Measurements from ENCODE around the gene WDR89. TPM values are rescaled to one million over a fixed set of nuclear protein-coding genes. Genes with fewer than 3 reads are reported as not detected.

The WDR89 gene
- total RNA-seq, 6 experiments from 2014 or later, result 6.8 to 10.4 (median 7.3) TPM

- Mint-ChIP-seq H3K4me1 (ENCODE audit: low read depth) (peaks cover 24% of the 10 kb centered on the region), H3K9me3 (no peaks in the 10 kb centered on the region), H3K27me3 (ENCODE audit: insufficient read depth) (peaks cover 25% of the 10 kb centered on the region), H3K36me3 (ENCODE audit: low read depth) (no peaks in the 10 kb centered on the region), H3K4me3 (no peak overlapping the region; the same call in 1 of the 2 replicates), H3K27ac (peak overlapping the region; percentile 82)
- DNase-seq, result peak; percentile 93
- TF ChIP-seq, protein P1, sequence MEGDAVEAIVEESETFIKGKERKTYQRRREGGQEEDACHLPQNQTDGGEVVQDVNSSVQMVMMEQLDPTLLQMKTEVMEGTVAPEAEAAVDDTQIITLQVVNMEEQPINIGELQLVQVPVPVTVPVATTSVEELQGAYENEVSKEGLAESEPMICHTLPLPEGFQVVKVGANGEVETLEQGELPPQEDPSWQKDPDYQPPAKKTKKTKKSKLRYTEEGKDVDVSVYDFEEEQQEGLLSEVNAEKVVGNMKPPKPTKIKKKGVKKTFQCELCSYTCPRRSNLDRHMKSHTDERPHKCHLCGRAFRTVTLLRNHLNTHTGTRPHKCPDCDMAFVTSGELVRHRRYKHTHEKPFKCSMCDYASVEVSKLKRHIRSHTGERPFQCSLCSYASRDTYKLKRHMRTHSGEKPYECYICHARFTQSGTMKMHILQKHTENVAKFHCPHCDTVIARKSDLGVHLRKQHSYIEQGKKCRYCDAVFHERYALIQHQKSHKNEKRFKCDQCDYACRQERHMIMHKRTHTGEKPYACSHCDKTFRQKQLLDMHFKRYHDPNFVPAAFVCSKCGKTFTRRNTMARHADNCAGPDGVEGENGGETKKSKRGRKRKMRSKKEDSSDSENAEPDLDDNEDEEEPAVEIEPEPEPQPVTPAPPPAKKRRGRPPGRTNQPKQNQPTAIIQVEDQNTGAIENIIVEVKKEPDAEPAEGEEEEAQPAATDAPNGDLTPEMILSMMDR (IDR thresholded peaks at IDR 0.05), result no peak
Measured at GRCh38 chr14:63563370-63564026, 78.2 kb downstream of the WDR89 start.

DNA sequence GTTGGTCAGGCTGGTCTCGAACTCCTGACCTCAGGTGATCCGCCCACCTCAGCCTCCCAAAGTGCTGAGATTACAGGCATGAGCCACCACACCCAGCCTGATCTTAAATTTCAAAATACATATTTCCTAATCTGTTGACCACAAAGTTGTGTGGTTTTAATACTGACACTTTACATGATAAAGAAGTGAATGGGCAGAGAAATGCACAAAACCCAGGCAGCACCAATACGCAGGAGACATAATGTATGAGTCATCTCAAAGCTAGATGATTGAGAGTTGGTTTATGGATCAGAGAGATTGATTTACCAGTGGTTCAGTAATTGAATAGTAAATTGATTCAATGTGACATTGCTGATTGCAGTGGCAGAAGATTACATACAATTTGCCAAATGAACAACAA, 79.3 kb downstream of the WDR89 start:
- Mint-ChIP-seq H3K9me3 (no peaks in the 10 kb centered on the region), H3K27ac (no peak overlapping the region), H3K27me3 (ENCODE audit: insufficient read depth) (peaks cover 24% of the 10 kb centered on the region), H3K4me1 (ENCODE audit: low read depth) (peaks cover 24% of the 10 kb centered on the region), H3K4me3 (no peak overlapping the region), H3K36me3 (ENCODE audit: low read depth) (no peaks in the 10 kb centered on the region)
- TF ChIP-seq, protein P1 (IDR thresholded peaks at IDR 0.05), result no peak
- no peak for DNase-seq

DNA sequence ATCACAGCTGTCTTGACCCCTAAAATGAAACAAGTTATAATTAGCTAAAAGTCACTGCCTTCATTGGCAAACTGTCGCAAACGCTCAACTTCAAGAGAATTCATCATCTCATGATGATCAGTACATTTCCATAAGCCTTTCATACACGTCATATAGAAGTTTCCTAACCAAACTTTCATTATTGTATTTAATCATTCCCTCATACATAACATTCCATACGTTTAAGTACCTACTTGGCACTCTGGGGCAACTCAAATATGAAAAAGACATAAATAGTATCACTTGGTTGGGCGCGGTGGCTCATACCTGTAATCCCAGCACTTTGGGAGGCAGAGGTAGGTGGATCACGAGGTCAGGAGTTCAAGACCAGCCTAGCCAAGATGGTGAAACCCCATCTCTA, 86.1 kb downstream of the WDR89 start:
- no peak overlapping the region for H3K4me3 Mint-ChIP-seq
- H3K36me3 Mint-ChIP-seq (ENCODE audit: low read depth), result no peaks in the 10 kb centered on the region
- peaks cover 6% of the 10 kb centered on the region for H3K27me3 Mint-ChIP-seq (ENCODE audit: insufficient read depth)

DNA sequence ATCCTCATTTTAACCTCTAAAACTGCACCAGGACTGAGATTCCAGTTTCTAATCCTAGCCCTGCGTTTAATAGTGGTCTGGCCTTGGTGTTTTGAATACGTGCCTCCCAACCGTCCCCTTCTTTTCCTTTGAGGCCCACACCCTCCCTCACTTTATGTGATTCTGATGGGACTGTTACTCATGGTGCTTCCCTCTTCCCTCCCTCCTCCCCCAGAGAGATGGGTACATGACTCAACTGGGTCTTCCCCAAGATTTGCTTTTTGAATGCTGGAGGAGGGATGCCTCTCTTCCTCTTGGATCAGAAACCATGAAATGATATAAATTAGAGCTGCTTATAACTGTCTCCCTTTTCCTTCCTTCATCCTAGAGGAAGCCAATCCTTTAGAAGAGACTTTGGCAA, 90.3 kb downstream of the WDR89 start:
- H3K27ac Mint-ChIP-seq, result peak overlapping the region; percentile 54
- no peaks in the 10 kb centered on the region for H3K27me3 Mint-ChIP-seq (ENCODE audit: insufficient read depth)
- TF ChIP-seq, protein P1 (IDR thresholded peaks at IDR 0.05), result no peak
- no peaks in the 10 kb centered on the region for H3K9me3 Mint-ChIP-seq
- no peaks in the 10 kb centered on the region for H3K36me3 Mint-ChIP-seq (ENCODE audit: low read depth)
- H3K4me1 Mint-ChIP-seq (ENCODE audit: low read depth), result peaks cover 15% of the 10 kb centered on the region
- peak overlapping the region; percentile 44; the same call in 1 of the 2 replicates for H3K4me3 Mint-ChIP-seq
- DNase-seq, result no peak

More for the DNA sequence above, 86.1 kb downstream of the WDR89 start:
- H3K4me1 Mint-ChIP-seq (ENCODE audit: low read depth), result peaks cover 10% of the 10 kb centered on the region
- H3K9me3 Mint-ChIP-seq, result no peaks in the 10 kb centered on the region
- TF ChIP-seq, protein P1 (IDR thresholded peaks at IDR 0.05), result no peak
- no peak for DNase-seq
- H3K27ac Mint-ChIP-seq, result no peak overlapping the region

- no peak overlapping the region for H3K27ac Mint-ChIP-seq
- no peaks in the 10 kb centered on the region for H3K27me3 Mint-ChIP-seq (ENCODE audit: insufficient read depth)
- TF ChIP-seq, protein P1 (IDR thresholded peaks at IDR 0.05), result no peak
- no peaks in the 10 kb centered on the region for H3K9me3 Mint-ChIP-seq
- no peak overlapping the region for H3K4me3 Mint-ChIP-seq
- DNase-seq, result no peak
- H3K4me1 Mint-ChIP-seq (ENCODE audit: low read depth), result peaks cover 27% of the 10 kb centered on the region
- H3K36me3 Mint-ChIP-seq (ENCODE audit: low read depth), result no peaks in the 10 kb centered on the region
Measured at GRCh38 chr14:63547798-63548335, 93.8 kb downstream of the WDR89 start.

Other genes starting within 250 kb of the WDR89 start
- 10 to 100 TPM; 50.1 to 56.8 (median 54.3) TPM for gene PPP2R5E, start 98.5 kb downstream of the WDR89 start, total RNA-seq (2021; fragmentation: NEBNext Ultra II Directional; extraction: Animal tissue kit (Norgen Biotek cat#: 25700))
- gene SGPP1, start 86.2 kb upstream of the WDR89 start, total RNA-seq (2021; fragmentation: NEBNext Ultra II Directional; extraction: Animal tissue kit (Norgen Biotek cat#: 25700)), result 10 to 100 TPM; 20.5 to 25.8 (median 22.7) TPM
- gene SYNE2, start 211.1 kb upstream of the WDR89 start, total RNA-seq (2021; fragmentation: NEBNext Ultra II Directional; extraction: Animal tissue kit (Norgen Biotek cat#: 25700)), result 1 to 10 TPM; 2.9 to 6.6 (median 6.2) TPM